Natural killer cell (primary cell): Measurements from ENCODE around the gene CNPY2. TPM values are rescaled to one million over a fixed set of nuclear protein-coding genes. Genes with fewer than 3 reads are reported as not detected.
"Not testable (repeated sequence)": the region's sequence is repeated elsewhere in the genome, so short reads cannot be mapped to it uniquely, and the experiment has no call there.

ENCODE experiments used
- ATAC-seq, 3 donors: fragments of 150-1000 bp in 2 of 3; fragments of 200-7000 bp in 1 of 3; cut with Tn5 transposase; 1 replicate in 1 of 3; 2 replicates in 2 of 3; pipeline ENCODE4 v1.10.0; 2021; ENCODE audit warnings: mild to moderate bottlenecking in 2 of 3, moderate library complexity in 2 of 3
- DNase-seq, 2 donors: peaks; one replicate each; pipeline versions ENCODE4 v3.0.0 to v3.0.0-alpha.2; 2013 to 2021; ENCODE audit warnings: mixed read lengths in 1 of 2
- H3K27ac ChIP-seq: one replicate; pipeline ENCODE4 v1.5.1; 2013; ENCODE audit warnings: mild to moderate bottlenecking, low read length
- H3K27me3 ChIP-seq: one replicate; pipeline ENCODE4 v1.6.1; 2013; ENCODE audit warnings: low read length; ENCODE audit not compliant: control insufficient read depth, insufficient read depth
- H3K36me3 ChIP-seq: one replicate; pipeline ENCODE4 v1.6.1; 2013; ENCODE audit warnings: low read length; ENCODE audit not compliant: control insufficient read depth, insufficient read depth
- H3K4me1 ChIP-seq: one replicate; pipeline ENCODE4 v1.6.1; 2013; ENCODE audit warnings: low read length; ENCODE audit not compliant: control insufficient read depth, insufficient read depth
- H3K4me3 ChIP-seq: one replicate; pipeline ENCODE4 v1.5.1; 2013; ENCODE audit warnings: low read length
- H3K9me3 ChIP-seq: one replicate; pipeline ENCODE4 v1.6.1; 2013; ENCODE audit warnings: low read length; ENCODE audit not compliant: control insufficient read depth, insufficient read depth
- H3K27ac Mint-ChIP-seq, 2 donors: one replicate each; pipeline ENCODE4 v1.8.0; 2022; ENCODE audit warnings: mild to moderate bottlenecking in 2 of 2, mixed read lengths in 2 of 2, moderate library complexity in 1 of 2
- H3K27me3 Mint-ChIP-seq, 2 donors: one replicate each; pipeline ENCODE4 v1.8.0; 2022; ENCODE audit warnings: low read depth in 2 of 2, mixed read lengths in 2 of 2
- H3K36me3 Mint-ChIP-seq: one replicate; pipeline ENCODE4 v1.8.0; 2022; ENCODE audit warnings: mixed read lengths
- H3K4me1 Mint-ChIP-seq, 2 donors: one replicate each; pipeline ENCODE4 v1.8.0; 2022; ENCODE audit warnings: mixed read lengths in 2 of 2
- H3K4me3 Mint-ChIP-seq: one replicate; pipeline ENCODE4 v1.8.0; 2022; ENCODE audit warnings: mild to moderate bottlenecking, moderate library complexity, mixed read lengths
- H3K9me3 Mint-ChIP-seq, 2 donors: one replicate each; pipeline ENCODE4 v1.8.0; 2022; ENCODE audit warnings: mixed read lengths in 2 of 2
- CTCF ChIP-seq: fragments of 200-600 bp; IDR thresholded peaks from one replicate; pipeline ENCODE4 v1.8.0; 2022; ENCODE audit warnings: antibody characterized with exemption
- WGBS: methylation state at CpG from one replicate; pipeline ENCODE4 v1.1.7; 2013; ENCODE audit warnings: missing lambda C conversion rate; ENCODE audit not compliant: insufficient coverage; 5-methylcytosine and 5-hydroxymethylcytosine counted together
- intact Hi-C: fragments of 100-400 bp; cut with micrococcal nuclease; formaldehyde crosslinking; loops from one replicate; pipeline ENCODE4 v1.14.2; 2022
- total RNA-seq, 4 donors: library from RNA; stranded (reverse); fragments of 120-200 nt in 1 of 4; gene quantifications; one replicate each; pipeline versions ENCODE4 v1.2.3 to v1.2.4, GENCODE V29; 2013 to 2022

Gene CNPY2
- total RNA-seq, 3 donors from 2014 or later (not counting 1 experiment from before 2014, with no cell fraction given): 50.4 to 64.3 (median 60.8) TPM

- TF ChIP-seq CTCF: no peak
- intact Hi-C loops: no loop called here
- Histone ChIP-seq H3K27ac (no peak overlapping the region), H3K36me3 (peaks cover 17% of the 10 kb centered on the region), H3K9me3 (no peaks in the 10 kb centered on the region), H3K27me3 (no peaks in the 10 kb centered on the region), H3K4me3 (no peak overlapping the region), H3K4me1 (peaks cover 11% of the 10 kb centered on the region)
- DNase-seq: no peak
- no peak for ATAC-seq
- H3K36me3 Mint-ChIP-seq: no peaks in the 10 kb centered on the region
- WGBS: 89% methylated on average over 5 of the region's 5 CpGs
- no peaks in the 10 kb centered on the region for H3K27me3 Mint-ChIP-seq
- H3K9me3 Mint-ChIP-seq: no peaks in the 10 kb centered on the region
- no peak overlapping the region for H3K27ac Mint-ChIP-seq
- peaks cover 32 to 39% of the 10 kb centered on the region in 2 donors for H3K4me1 Mint-ChIP-seq
- no peak overlapping the region for H3K4me3 Mint-ChIP-seq
Measured at GRCh38 chr12:56293795-56294194, 22.0 kb downstream of the CNPY2 start.

- peaks cover 6% of the 10 kb centered on the region for H3K36me3 Mint-ChIP-seq
Measured at GRCh38 chr12:56288705-56289387, 26.9 kb downstream of the CNPY2 start.

GRCh38 chr12:56286044-56286830 is 29.6 kb downstream of the CNPY2 start:
- Histone ChIP-seq H3K9me3 (no peaks in the 10 kb centered on the region), H3K36me3 (peaks cover 50% of the 10 kb centered on the region), H3K4me3 (no peak overlapping the region), H3K27ac (no peak overlapping the region), H3K4me1 (no peaks in the 10 kb centered on the region), H3K27me3 (no peaks in the 10 kb centered on the region)
- ATAC-seq (no peak), DNase-seq (no peak)
- no peak overlapping the region for H3K27ac Mint-ChIP-seq
- H3K9me3 Mint-ChIP-seq: no peaks in the 10 kb centered on the region
- H3K27me3 Mint-ChIP-seq: no peaks in the 10 kb centered on the region
- H3K4me3 Mint-ChIP-seq: no peak overlapping the region
- TF ChIP-seq CTCF: no peak
- 98% methylated on average over 3 of the region's 4 CpGs for WGBS
- intact Hi-C loops: no loop called here
- peaks cover 6% of the 10 kb centered on the region for H3K36me3 Mint-ChIP-seq
- H3K4me1 Mint-ChIP-seq: peaks cover 2 to 8% of the 10 kb centered on the region in 2 donors

More at GRCh38 chr12:56288705-56289387, 26.9 kb downstream of the CNPY2 start:
- intact Hi-C loops: no loop called here
- H3K27ac ChIP-seq: no peak overlapping the region
- H3K4me3 Mint-ChIP-seq: no peak overlapping the region
- no peaks in the 10 kb centered on the region for H3K9me3 ChIP-seq
- peaks cover 3% of the 10 kb centered on the region for H3K4me1 ChIP-seq
- WGBS: 75% methylated on average over 2 of the region's 3 CpGs
- H3K36me3 ChIP-seq: peaks cover 34% of the 10 kb centered on the region
- H3K27ac Mint-ChIP-seq: no peak overlapping the region
- no peaks in the 10 kb centered on the region for H3K27me3 ChIP-seq
- H3K4me3 ChIP-seq: no peak overlapping the region
- H3K4me1 Mint-ChIP-seq: peaks cover 7 to 19% of the 10 kb centered on the region in 2 donors
- no peak for ATAC-seq
- H3K27me3 Mint-ChIP-seq: no peaks in the 10 kb centered on the region
- no peaks in the 10 kb centered on the region for H3K9me3 Mint-ChIP-seq
- no peak for DNase-seq
- TF ChIP-seq CTCF: no peak

GRCh38 chr12:56284263-56284662 is 31.5 kb downstream of the CNPY2 start:
- WGBS: 96% methylated on average over 5 of the region's 5 CpGs
- H3K4me1 Mint-ChIP-seq, H3K36me3 Mint-ChIP-seq: not testable (repeated sequence)

More at GRCh38 chr12:56284263-56284662, 31.5 kb downstream of the CNPY2 start:
- H3K27ac ChIP-seq, H3K9me3 ChIP-seq, H3K27me3 Mint-ChIP-seq, H3K4me3 ChIP-seq, H3K4me1 ChIP-seq, H3K27ac Mint-ChIP-seq, intact Hi-C loops, H3K27me3 ChIP-seq, H3K4me3 Mint-ChIP-seq, H3K9me3 Mint-ChIP-seq, DNase-seq, ATAC-seq: not testable (repeated sequence)
- H3K36me3 ChIP-seq: peaks cover 53% of the 10 kb centered on the region
